HL-60 (cell line): ENCODE data around the gene SLC26A4.

Source experiments
- DNase-seq, 2 experiments: peaks; one replicate each; pipeline ENCODE4 v3.0.0-alpha.2; 2010 to 2020; ENCODE audit warnings: low read depth in 1 of 2, low spot score in 1 of 2
- H3K27ac ChIP-seq: fragments of 250-450 bp; sonication (Bioruptor Pico); replicated peaks from 2 replicates; pipeline ENCODE4 v1.5.1; 2020; ENCODE audit warnings: mild to moderate bottlenecking, moderate library complexity
- H3K27me3 ChIP-seq: fragments of 250-450 bp; sonication (Bioruptor Pico); 2 replicates; pipeline ENCODE4 v1.5.1; 2021; ENCODE audit warnings: mild to moderate bottlenecking, moderate library complexity; ENCODE audit not compliant: insufficient read depth, poor library complexity, severe bottlenecking
- H3K4me3 ChIP-seq: replicated peaks from 2 replicates; pipeline ENCODE4 v1.5.1; 2011; ENCODE audit warnings: mild to moderate bottlenecking, control low read depth, low read length; ENCODE audit not compliant: insufficient read depth
- GABPA ChIP-seq: IDR thresholded peaks from 2 replicates; pipeline ENCODE4 v1.6.1; 2012; ENCODE audit warnings: low read depth
- POLR2AphosphoS5 ChIP-seq: IDR thresholded peaks from 2 replicates; pipeline ENCODE4 v1.6.1; 2012; ENCODE audit warnings: low read depth
- REST ChIP-seq: IDR thresholded peaks from 2 replicates; pipeline ENCODE4 v1.6.1; 2012; ENCODE audit warnings: low read depth; ENCODE audit not compliant: insufficient replicate concordance
- SPI1 ChIP-seq: IDR thresholded peaks from 2 replicates; pipeline ENCODE4 v1.6.1; 2012; ENCODE audit warnings: low read depth, mild to moderate bottlenecking, borderline replicate concordance
- TF ChIP-seq, protein P1 (sequence below): IDR thresholded peaks from one replicate; pipeline ENCODE4 v1.5.1; 2011; ENCODE audit warnings: low read length, control low read depth, inconsistent platforms; ENCODE audit not compliant: insufficient read depth

SLC26A4 gene

DNA sequence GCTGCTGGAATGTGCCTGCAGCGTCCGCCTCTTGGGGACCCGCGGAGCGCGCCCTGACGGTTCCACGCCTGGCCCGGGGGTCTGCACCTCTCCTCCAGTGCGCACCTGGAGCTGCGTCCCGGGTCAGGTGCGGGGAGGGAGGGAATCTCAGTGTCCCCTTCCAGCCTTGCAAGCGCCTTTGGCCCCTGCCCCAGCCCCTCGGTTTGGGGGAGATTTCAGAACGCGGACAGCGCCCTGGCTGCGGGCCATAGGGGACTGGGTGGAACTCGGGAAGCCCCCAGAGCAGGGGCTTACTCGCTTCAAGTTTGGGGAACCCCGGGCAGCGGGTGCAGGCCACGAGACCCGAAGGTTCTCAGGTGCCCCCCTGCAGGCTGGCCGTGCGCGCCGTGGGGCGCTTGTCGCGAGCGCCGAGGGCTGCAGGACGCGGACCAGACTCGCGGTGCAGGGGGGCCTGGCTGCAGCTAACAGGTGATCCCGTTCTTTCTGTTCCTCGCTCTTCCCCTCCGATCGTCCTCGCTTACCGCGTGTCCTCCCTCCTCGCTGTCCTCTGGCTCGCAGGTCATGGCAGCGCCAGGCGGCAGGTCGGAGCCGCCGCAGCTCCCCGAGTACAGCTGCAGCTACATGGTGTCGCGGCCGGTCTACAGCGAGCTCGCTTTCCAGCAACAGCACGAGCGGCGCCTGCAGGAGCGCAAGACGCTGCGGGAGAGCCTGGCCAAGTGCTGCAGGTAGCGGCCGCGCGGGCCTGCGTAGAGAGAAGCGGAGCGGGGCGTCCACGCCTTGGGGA, 645 bp downstream of the SLC26A4 start:
- TF ChIP-seq POLR2AphosphoS5: no peak
- TF ChIP-seq REST: peak; percentile 93
- peak overlapping the region; percentile 43 for H3K4me3 ChIP-seq
- peaks cover 48% of the 10 kb centered on the region for H3K27me3 ChIP-seq
- DNase-seq: peak in 1 of 2 experiments; percentile 51
- H3K27ac ChIP-seq: no peak overlapping the region

- Histone ChIP-seq H3K4me3 (peak overlapping the region; percentile 43), H3K27ac (no peak overlapping the region), H3K27me3 (peaks cover 46% of the 10 kb centered on the region)
- TF ChIP-seq SPI1 (no peak), POLR2AphosphoS5 (no peak), REST (no peak), GABPA (no peak)
- TF ChIP-seq, protein P1, sequence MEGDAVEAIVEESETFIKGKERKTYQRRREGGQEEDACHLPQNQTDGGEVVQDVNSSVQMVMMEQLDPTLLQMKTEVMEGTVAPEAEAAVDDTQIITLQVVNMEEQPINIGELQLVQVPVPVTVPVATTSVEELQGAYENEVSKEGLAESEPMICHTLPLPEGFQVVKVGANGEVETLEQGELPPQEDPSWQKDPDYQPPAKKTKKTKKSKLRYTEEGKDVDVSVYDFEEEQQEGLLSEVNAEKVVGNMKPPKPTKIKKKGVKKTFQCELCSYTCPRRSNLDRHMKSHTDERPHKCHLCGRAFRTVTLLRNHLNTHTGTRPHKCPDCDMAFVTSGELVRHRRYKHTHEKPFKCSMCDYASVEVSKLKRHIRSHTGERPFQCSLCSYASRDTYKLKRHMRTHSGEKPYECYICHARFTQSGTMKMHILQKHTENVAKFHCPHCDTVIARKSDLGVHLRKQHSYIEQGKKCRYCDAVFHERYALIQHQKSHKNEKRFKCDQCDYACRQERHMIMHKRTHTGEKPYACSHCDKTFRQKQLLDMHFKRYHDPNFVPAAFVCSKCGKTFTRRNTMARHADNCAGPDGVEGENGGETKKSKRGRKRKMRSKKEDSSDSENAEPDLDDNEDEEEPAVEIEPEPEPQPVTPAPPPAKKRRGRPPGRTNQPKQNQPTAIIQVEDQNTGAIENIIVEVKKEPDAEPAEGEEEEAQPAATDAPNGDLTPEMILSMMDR: no peak
- no peak for DNase-seq
These were observed 1.3 kb downstream of the SLC26A4 start for GRCh38 chr7:107661865-107662379.

DNA sequence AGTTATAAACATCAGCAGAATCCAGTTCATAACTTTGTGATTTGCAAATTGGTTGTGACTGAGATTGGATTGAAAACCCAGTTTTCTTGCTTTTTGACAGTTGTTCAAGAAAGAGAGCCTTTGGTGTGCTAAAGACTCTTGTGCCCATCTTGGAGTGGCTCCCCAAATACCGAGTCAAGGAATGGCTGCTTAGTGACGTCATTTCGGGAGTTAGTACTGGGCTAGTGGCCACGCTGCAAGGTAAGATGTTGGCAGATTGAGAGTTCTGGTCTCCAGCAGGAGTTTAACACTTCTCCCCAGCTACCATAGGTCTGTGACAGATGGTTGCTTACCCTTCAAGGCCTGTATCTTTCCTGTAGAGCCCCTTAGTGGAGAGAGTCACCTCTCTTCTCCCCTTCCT, 2.6 kb downstream of the SLC26A4 start:
- TF ChIP-seq, protein P1: no peak
- TF ChIP-seq POLR2AphosphoS5: no peak
- TF ChIP-seq REST: no peak
- no peak for TF ChIP-seq SPI1
- no peak for TF ChIP-seq GABPA
- H3K27ac ChIP-seq: no peak overlapping the region
- peaks cover 47% of the 10 kb centered on the region for H3K27me3 ChIP-seq
- no peak overlapping the region for H3K4me3 ChIP-seq
- no peak for DNase-seq
